ENCODE data around the gene HDAC1. TPM values are rescaled to one million over a fixed set of nuclear protein-coding genes. Genes with fewer than 3 reads are reported as not detected.

Gene HDAC1
- total and polyA plus RNA-seq, 2 of the 8 experiments (the other 6 are each of a cell fraction or from before 2014, with no cell fraction given), result 111 to 125 TPM

DNA sequence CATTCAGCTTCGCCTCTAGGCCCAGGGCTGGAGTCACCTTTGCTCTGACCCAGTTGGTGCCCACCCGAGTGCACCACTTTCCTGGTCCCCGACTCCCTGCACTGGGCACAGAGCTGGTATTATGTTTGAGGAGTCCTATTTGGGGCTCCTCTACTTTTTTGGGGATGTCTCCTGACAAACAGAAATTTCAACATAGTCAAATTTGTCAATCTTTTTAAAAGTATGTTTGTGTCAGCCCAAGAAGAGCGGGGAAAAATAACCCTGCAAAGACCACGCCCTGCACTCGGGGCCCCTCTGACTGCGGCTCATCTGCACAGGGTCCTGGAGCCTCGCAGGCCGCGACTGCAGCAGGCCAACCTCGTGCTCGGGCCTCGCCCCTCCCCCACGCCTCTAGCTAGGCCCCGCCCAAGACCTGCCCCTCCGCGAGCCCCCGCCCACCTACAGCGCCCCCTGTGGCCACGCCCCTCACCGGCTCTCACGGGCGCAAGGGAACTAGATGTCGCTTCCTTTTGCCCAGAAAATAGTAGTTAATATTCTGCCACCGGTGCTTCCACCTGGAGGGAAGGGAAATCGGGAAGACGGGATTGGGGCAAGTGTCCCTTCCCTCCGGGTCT is 59.0 kb downstream of the HDAC1 start (continued):
- peak; percentile 69 for TF ChIP-seq KDM4A (IDR thresholded peaks at IDR 0.05; ENCODE audit: low read depth, low read length, severe bottlenecking)
- no peak for TF ChIP-seq POLR2A (IDR thresholded peaks at IDR 0.05; ENCODE audit: control extremely low read depth in 1 of 2, low read depth in 2 of 2, low read length in 2 of 2)
- no peak for TF ChIP-seq RXRA (IDR thresholded peaks at IDR 0.05; ENCODE audit: insufficient read depth, low read depth, low read length)
- TF ChIP-seq GABPA (IDR thresholded peaks at IDR 0.05; ENCODE audit: borderline replicate concordance, insufficient read depth, low read length), result no peak
- no peak for TF ChIP-seq SIX5 (IDR thresholded peaks at IDR 0.05; ENCODE audit: low read depth, low read length)
- TF ChIP-seq TEAD4 (IDR thresholded peaks at IDR 0.05; ENCODE audit: low read depth, low read length), result peak; percentile 31; the same call in 1 of the 2 replicates
- TF ChIP-seq HDAC2 (IDR thresholded peaks at IDR 0.05; ENCODE audit: borderline replicate concordance in 1 of 2, low read depth in 2 of 2, low read length in 2 of 2), result peak in 1 of 2 experiments; percentile 96; a peak in 2 of 4 replicates
- TF ChIP-seq ZNF274 (IDR thresholded peaks at IDR 0.05; ENCODE audit: borderline replicate concordance, extremely low read depth, low read length), result no peak
- no peak for TF ChIP-seq HDAC6 (IDR thresholded peaks at IDR 0.05; ENCODE audit: low read depth, low read length)
- TF ChIP-seq, protein P1, sequence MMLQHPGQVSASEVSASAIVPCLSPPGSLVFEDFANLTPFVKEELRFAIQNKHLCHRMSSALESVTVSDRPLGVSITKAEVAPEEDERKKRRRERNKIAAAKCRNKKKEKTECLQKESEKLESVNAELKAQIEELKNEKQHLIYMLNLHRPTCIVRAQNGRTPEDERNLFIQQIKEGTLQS (IDR thresholded peaks at IDR 0.05; ENCODE audit: insufficient read depth, low read depth, low read length), result no peak
- no peak for TF ChIP-seq FOSL1 (IDR thresholded peaks at IDR 0.05; ENCODE audit: insufficient read depth, low read depth, low read length)
- TF ChIP-seq SRF (IDR thresholded peaks at IDR 0.05; ENCODE audit: low read depth, low read length), result no peak
- no peak for TF ChIP-seq EP300 (IDR thresholded peaks at IDR 0.05; ENCODE audit: borderline replicate concordance in 1 of 2, low read depth in 2 of 2, low read length in 2 of 2)
- TF ChIP-seq PHF8 (conservative IDR thresholded peaks at IDR 0.05; ENCODE audit: low read depth, low read length), result no peak
- peak; percentile 70; the same call in 1 of the 2 replicates for TF ChIP-seq KDM1A (IDR thresholded peaks at IDR 0.05; ENCODE audit: borderline replicate concordance, low read length)
